GM12878 (cell line): ENCODE measurements around the gene MEAF6. TPM values are rescaled to one million over a fixed set of nuclear protein-coding genes. Genes with fewer than 3 reads are reported as not detected.

Source experiments
- ATAC-seq: fragments of 200-7000 bp; cut with Tn5 transposase; 3 replicates; pipeline ENCODE4 v1.9.1; 2020; ENCODE audit warnings: mild to moderate bottlenecking, moderate library complexity
- BruUV-seq: library from RNA; stranded (reverse); fragments of 400-500 nt; replicated peaks from 2 replicates; lab custom pipeline; 2021; lab: Mats Ljungman, UMichigan
- CTCF ChIA-PET: fragments of 300-600 bp; sonication (Branson Sonifier 250); formaldehyde crosslinking; extraction: SDS; loops from one replicate; lab custom pipeline; 2021; ENCODE audit warnings: inconsistent platforms; lab: Yijun Ruan, JAX
- POLR2A ChIA-PET: fragments of 350-600 bp; formaldehyde crosslinking; extraction: SDS; loops from one replicate; lab custom pipeline; 2021; ENCODE audit warnings: inconsistent platforms; lab: Charles Lee
- RAD21 ChIA-PET: fragments of 300-600 bp; sonication (Branson Sonifier 250); formaldehyde crosslinking; loops from one replicate; lab custom pipeline; 2023; ENCODE audit warnings: antibody characterized with exemption; ENCODE audit not compliant: unreplicated experiment; lab: Charles Lee
- SMC1A ChIA-PET: fragments of 300-600 bp; sonication (Branson Sonifier 250); formaldehyde crosslinking; loops from one replicate; lab custom pipeline; 2023; ENCODE audit not compliant: unreplicated experiment, uncharacterized antibody; lab: Charles Lee
- DNase-seq: peaks from one replicate; pipeline ENCODE4 v3.0.0-alpha.2; 2011; ENCODE audit warnings: low read depth, low spot score
- FAIRE-seq: peaks from 3 replicates; lab custom pipeline; 2011; peaks lifted over from hg19 to GRCh38; lab: Jason Lieb, UNC
- H2AFZ ChIP-seq: 2 replicates; pipeline ENCODE4 v1.6.0; 2011; ENCODE audit warnings: low read depth, low read length, control low read depth; ENCODE audit not compliant: control insufficient read depth
- H3K27ac ChIP-seq: 2 replicates; pipeline ENCODE4 v1.5.1; 2011; ENCODE audit warnings: control low read depth; ENCODE audit not compliant: control insufficient read depth, insufficient read depth
- H3K27me3 ChIP-seq, 2 experiments: replicated peaks in 1 of 2; 2 replicates each; pipeline versions ENCODE4 v1.6.0 to v1.6.1; 2011; ENCODE audit warnings: low read length in 1 of 2; ENCODE audit not compliant: control insufficient read depth in 2 of 2, insufficient read depth in 2 of 2
- H3K36me3 ChIP-seq, 2 experiments: 2 replicates each; pipeline ENCODE4 v1.5.1; 2011; ENCODE audit warnings: low read length in 1 of 2; ENCODE audit not compliant: control insufficient read depth in 2 of 2, insufficient read depth in 2 of 2
- H3K4me1 ChIP-seq: 2 replicates; pipeline ENCODE4 v1.6.1; 2011; ENCODE audit warnings: mild to moderate bottlenecking, low read length, moderate library complexity, mixed read lengths; ENCODE audit not compliant: control insufficient read depth, insufficient read depth
- H3K4me2 ChIP-seq: 2 replicates; pipeline ENCODE4 v1.6.0; 2011; ENCODE audit warnings: control low read depth; ENCODE audit not compliant: control insufficient read depth, insufficient read depth
- H3K4me3 ChIP-seq: fragments of 200-600 bp; sonication (generic); 2 replicates; pipeline ENCODE4 v1.5.1; 2016
- H3K79me2 ChIP-seq: 2 replicates; pipeline ENCODE4 v1.6.0; 2011; ENCODE audit warnings: low read length; ENCODE audit not compliant: control insufficient read depth, insufficient read depth
- H3K9ac ChIP-seq: 2 replicates; pipeline ENCODE4 v1.8.0; 2011; ENCODE audit warnings: low read length, control low read depth, mixed read lengths; ENCODE audit not compliant: control insufficient read depth, insufficient read depth
- H3K9me3 ChIP-seq: replicated peaks from 3 replicates; pipeline ENCODE4 v1.5.1; 2011; ENCODE audit warnings: mild to moderate bottlenecking, low read length; ENCODE audit not compliant: control insufficient read depth, insufficient read depth
- H4K20me1 ChIP-seq: 2 replicates; pipeline ENCODE4 v1.6.0; 2011; ENCODE audit not compliant: control insufficient read depth, insufficient read depth
- BCL11A ChIP-seq: IDR thresholded peaks from 2 replicates; pipeline ENCODE4 v1.6.1; 2011; ENCODE audit warnings: low read depth, low read length
- CHD2 ChIP-seq: IDR thresholded peaks from 2 replicates; pipeline ENCODE4 v1.6.1; 2011; ENCODE audit warnings: low read depth, low read length, improper control_type of control experiment, borderline replicate concordance
- E4F1 ChIP-seq: fragments of 450-650 bp; IDR thresholded peaks from 2 replicates; pipeline ENCODE4 v1.6.1; 2018; ENCODE audit warnings: borderline replicate concordance, mild to moderate bottlenecking; ENCODE audit not compliant: partially characterized antibody
- GABPA ChIP-seq: IDR thresholded peaks from 2 replicates; pipeline ENCODE4 v1.6.1; 2014; ENCODE audit warnings: antibody characterized with exemption, low read depth, mild to moderate bottlenecking, inconsistent platforms
- HDGF ChIP-seq: fragments of 450-650 bp; IDR thresholded peaks from 2 replicates; pipeline ENCODE4 v1.6.1; 2016; ENCODE audit warnings: antibody characterized with exemption
- NFYB ChIP-seq: IDR thresholded peaks from 2 replicates; pipeline ENCODE4 v1.6.1; 2011; ENCODE audit warnings: low read depth, mild to moderate bottlenecking, low read length, improper control_type of control experiment, moderate library complexity; ENCODE audit not compliant: insufficient read depth
- NR2C2 ChIP-seq: IDR thresholded peaks from 2 replicates; pipeline ENCODE4 v1.6.1; 2011; ENCODE audit warnings: borderline replicate concordance, low read depth; ENCODE audit not compliant: control insufficient read depth, insufficient read length
- NR2F1 ChIP-seq: fragments of 450-650 bp; conservative IDR thresholded peaks from 2 replicates; pipeline ENCODE4 v1.6.1; 2017; ENCODE audit warnings: mild to moderate bottlenecking
- POLR2AphosphoS5 ChIP-seq: IDR thresholded peaks from 2 replicates; pipeline ENCODE4 v1.6.1; 2011; ENCODE audit warnings: mild to moderate bottlenecking, low read length, inconsistent platforms
- RELA ChIP-seq: fragments of 450-650 bp; IDR thresholded peaks from 2 replicates; pipeline ENCODE4 v1.8.0; 2014; ENCODE audit warnings: borderline replicate concordance; ENCODE audit not compliant: partially characterized antibody
- RUNX3 ChIP-seq: IDR thresholded peaks from 2 replicates; pipeline ENCODE4 v1.6.1; 2012; ENCODE audit warnings: low read length, inconsistent platforms
- SMC3 ChIP-seq: IDR thresholded peaks from 2 replicates; pipeline ENCODE4 v1.6.1; 2011; ENCODE audit warnings: low read length, improper control_type of control experiment, borderline replicate concordance
- ZBED1 ChIP-seq: IDR thresholded peaks from 2 replicates; pipeline ENCODE4 v1.6.1; 2016; ENCODE audit warnings: borderline replicate concordance
- ZNF384 ChIP-seq: IDR thresholded peaks from 2 replicates; pipeline ENCODE4 v1.6.1; 2012; ENCODE audit warnings: low read depth, mild to moderate bottlenecking, low read length, improper control_type of control experiment, borderline replicate concordance
- ZNF622 ChIP-seq: fragments of 450-650 bp; IDR thresholded peaks from 2 replicates; pipeline ENCODE4 v1.6.1; 2017; ENCODE audit warnings: mild to moderate bottlenecking, inconsistent platforms
- WGBS: methylation state at CpG from one replicate; pipeline ENCODE4 v1.1.6; 2016; ENCODE audit warnings: low lambda C conversion rate; ENCODE audit not compliant: insufficient replicate concordance, insufficient coverage; ENCODE audit errors: missing lambda C conversion rate; 5-methylcytosine and 5-hydroxymethylcytosine counted together
- in situ Hi-C: fragments of 300-500 bp; cut with MboI; formaldehyde crosslinking; loops from 9 replicates; pipeline ENCODE4 v1.14.3; 2018; ENCODE audit warnings: mixed read lengths
- intact Hi-C: fragments of 100-400 bp; cut with micrococcal nuclease; formaldehyde crosslinking; loops from one replicate; pipeline ENCODE4 v1.14.2; 2022; ENCODE audit not compliant: unreplicated experiment
- polyA plus RNA-seq, 11 experiments: library from polyadenylated mRNA; depleted of rRNA in 4 of 11; unstranded in 6 of 11; stranded (reverse) in 5 of 11; fragments of >200 nt; fragmentation: Nextera tagmentation in 4 of 11; fragmentation: Illumina TruSeq in 1 of 11; extraction: Ambion mirVana in 4 of 11; extraction: Trizol in 1 of 11; gene quantifications; 1 replicate in 1 of 11; 2 replicates in 10 of 11; pipeline versions ENCODE4 v1.2.1 to v1.2.3, GENCODE V29; 2011 to 2016; ENCODE audit warnings: inconsistent platforms in 2 of 11, missing spikeins in 2 of 11, low read depth in 1 of 11
- total RNA-seq, 4 experiments: library from RNA; depleted of rRNA in 3 of 4; stranded (reverse); fragments of >200 nt in 3 of 4; fragmentation: Illumina TruSeq in 1 of 4; extraction: Trizol in 1 of 4; gene quantifications; 2 replicates each; pipeline versions ENCODE4 v1.2.1 to v1.2.3, GENCODE V29; 2013 to 2021
- TF ChIP-seq, protein P1 (sequence below): IDR thresholded peaks from 2 replicates; pipeline ENCODE4 v1.6.1; 2011; ENCODE audit warnings: mild to moderate bottlenecking, low read depth, low read length, moderate library complexity; ENCODE audit not compliant: insufficient replicate concordance
- TF ChIP-seq, protein P2 (sequence below): IDR thresholded peaks from 2 replicates; pipeline ENCODE4 v1.6.1; 2012; ENCODE audit warnings: low read depth, low read length, improper control_type of control experiment
- TF ChIP-seq, protein P3 (sequence below): fragments of 450-650 bp; IDR thresholded peaks from 2 replicates; pipeline ENCODE4 v1.6.1; 2016; ENCODE audit warnings: mild to moderate bottlenecking

Gene MEAF6
- total and polyA plus RNA-seq, 10 of the 15 experiments (the other 5 are each of a cell fraction or from before 2014, with no cell fraction given) = 30.8 to 75.0 (median 58.1) TPM

DNA sequence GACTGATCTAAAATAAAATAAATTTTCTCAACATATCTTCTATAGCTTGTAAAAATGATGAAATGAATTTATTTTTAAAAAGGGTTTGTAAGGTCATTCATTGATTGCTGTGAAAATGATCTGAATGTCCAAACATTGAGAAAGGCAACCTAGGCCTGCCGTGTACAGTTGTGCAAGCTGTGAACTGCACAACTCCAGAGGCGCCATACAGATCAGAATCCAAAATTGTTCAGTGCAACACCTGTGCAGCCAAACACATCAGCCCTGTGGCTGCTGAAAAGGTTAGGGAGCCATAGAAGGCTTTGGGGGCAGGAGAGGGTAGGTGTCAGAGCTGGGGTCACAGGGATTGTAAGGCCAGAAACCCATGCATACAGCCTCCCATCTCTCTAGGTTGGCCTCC, 50.1 kb downstream of the MEAF6 start:
- in situ Hi-C loops = no loop called here
- TF ChIP-seq NFYB (no peak), CHD2 (no peak), E4F1 (no peak), RUNX3 (no peak), BCL11A (no peak), ZBED1 (no peak), NR2C2 (no peak), HDGF (no peak), NR2F1 (no peak), POLR2AphosphoS5 (no peak), ZNF622 (no peak), RELA (no peak), GABPA (no peak), SMC3 (no peak), ZNF384 (no peak)
- TF ChIP-seq, protein P1, sequence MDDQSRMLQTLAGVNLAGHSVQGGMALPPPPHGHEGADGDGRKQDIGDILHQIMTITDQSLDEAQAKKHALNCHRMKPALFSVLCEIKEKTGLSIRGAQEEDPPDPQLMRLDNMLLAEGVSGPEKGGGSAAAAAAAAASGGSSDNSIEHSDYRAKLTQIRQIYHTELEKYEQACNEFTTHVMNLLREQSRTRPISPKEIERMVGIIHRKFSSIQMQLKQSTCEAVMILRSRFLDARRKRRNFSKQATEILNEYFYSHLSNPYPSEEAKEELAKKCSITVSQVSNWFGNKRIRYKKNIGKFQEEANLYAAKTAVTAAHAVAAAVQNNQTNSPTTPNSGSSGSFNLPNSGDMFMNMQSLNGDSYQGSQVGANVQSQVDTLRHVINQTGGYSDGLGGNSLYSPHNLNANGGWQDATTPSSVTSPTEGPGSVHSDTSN = no peak
- TF ChIP-seq, protein P2, sequence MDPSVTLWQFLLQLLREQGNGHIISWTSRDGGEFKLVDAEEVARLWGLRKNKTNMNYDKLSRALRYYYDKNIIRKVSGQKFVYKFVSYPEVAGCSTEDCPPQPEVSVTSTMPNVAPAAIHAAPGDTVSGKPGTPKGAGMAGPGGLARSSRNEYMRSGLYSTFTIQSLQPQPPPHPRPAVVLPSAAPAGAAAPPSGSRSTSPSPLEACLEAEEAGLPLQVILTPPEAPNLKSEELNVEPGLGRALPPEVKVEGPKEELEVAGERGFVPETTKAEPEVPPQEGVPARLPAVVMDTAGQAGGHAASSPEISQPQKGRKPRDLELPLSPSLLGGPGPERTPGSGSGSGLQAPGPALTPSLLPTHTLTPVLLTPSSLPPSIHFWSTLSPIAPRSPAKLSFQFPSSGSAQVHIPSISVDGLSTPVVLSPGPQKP = no peak
- TF ChIP-seq, protein P3, sequence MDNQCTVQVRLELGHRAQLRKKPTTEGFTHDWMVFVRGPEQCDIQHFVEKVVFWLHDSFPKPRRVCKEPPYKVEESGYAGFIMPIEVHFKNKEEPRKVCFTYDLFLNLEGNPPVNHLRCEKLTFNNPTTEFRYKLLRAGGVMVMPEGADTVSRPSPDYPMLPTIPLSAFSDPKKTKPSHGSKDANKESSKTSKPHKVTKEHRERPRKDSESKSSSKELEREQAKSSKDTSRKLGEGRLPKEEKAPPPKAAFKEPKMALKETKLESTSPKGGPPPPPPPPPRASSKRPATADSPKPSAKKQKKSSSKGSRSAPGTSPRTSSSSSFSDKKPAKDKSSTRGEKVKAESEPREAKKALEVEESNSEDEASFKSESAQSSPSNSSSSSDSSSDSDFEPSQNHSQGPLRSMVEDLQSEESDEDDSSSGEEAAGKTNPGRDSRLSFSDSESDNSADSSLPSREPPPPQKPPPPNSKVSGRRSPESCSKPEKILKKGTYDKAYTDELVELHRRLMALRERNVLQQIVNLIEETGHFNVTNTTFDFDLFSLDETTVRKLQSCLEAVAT = no peak

More for the DNA sequence above, 50.1 kb downstream of the MEAF6 start:
- no peaks in the 10 kb centered on the region for H3K27me3 ChIP-seq
- CTCF ChIA-PET = interaction anchor here (1.0 to 9.5 kb wide), 3 partner anchors 14 to 217 kb away, joined by 4 to 99 read pairs (median 6); no protein-coding TSS in a partner anchor
- SMC1A ChIA-PET = interaction anchor here (0.7 to 1.1 kb wide), 5 partner anchors 13 to 218 kb away, joined by 3 read pairs; no protein-coding TSS in a partner anchor
- BruUV-seq = no TSS peak
- no peaks in the 10 kb centered on the region for H4K20me1 ChIP-seq
- intact Hi-C loops = no loop called here
- H3K9me3 ChIP-seq = no peaks in the 10 kb centered on the region
- peaks cover 4% of the 10 kb centered on the region for H3K4me1 ChIP-seq
- DNase-seq (no peak), ATAC-seq (no peak), FAIRE-seq (no peak)
- RAD21 ChIA-PET = interaction anchor here (2.0 to 3.2 kb wide), 2 partner anchors 22 to 23 kb away, joined by 8 to 13 read pairs; no protein-coding TSS in a partner anchor
- POLR2A ChIA-PET = interaction anchor here (3.3 kb wide), 1 partner anchor 11 kb away, joined by 22 read pairs; the partner anchor contains the start of gene ZC3H12A
- H3K9ac ChIP-seq = no peak overlapping the region
- no peaks in the 10 kb centered on the region for H3K79me2 ChIP-seq
- H3K4me3 ChIP-seq = no peak overlapping the region
- H3K4me2 ChIP-seq = no peak overlapping the region
- no peak overlapping the region for H3K27ac ChIP-seq
- WGBS = 74% methylated on average over 2 of the region's 2 CpGs
- H2AFZ ChIP-seq = no peak overlapping the region
- H3K36me3 ChIP-seq = no peaks in the 10 kb centered on the region
